ENCODE data around the gene SCN4B.

The SCN4B gene

DNA sequence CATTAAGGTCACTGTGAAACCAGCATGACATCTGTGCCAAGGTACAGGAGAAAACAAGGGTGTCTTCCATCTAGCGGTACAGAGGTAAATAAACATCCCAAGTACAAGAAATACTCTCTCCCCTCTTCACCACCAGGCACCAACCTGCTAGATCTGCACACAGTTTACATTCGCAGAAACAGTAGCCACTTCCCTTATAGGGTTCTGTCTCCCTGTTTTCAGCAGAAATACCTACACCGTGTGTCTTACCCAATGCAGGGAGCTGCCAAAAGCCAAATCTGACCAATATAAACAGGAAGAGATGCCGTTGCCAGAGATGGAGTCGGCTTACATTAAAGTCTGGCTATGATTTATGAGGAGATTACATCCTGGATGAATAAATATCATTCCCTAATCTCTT lies 1.2 kb downstream of the SCN4B start:
- Histone ChIP-seq H3K27me3 (ENCODE audit: insufficient read depth, low read length) (peaks cover 99% of the 10 kb centered on the region), H3K4me1 (ENCODE audit: control insufficient read depth, insufficient read depth, low read length, unreplicated experiment) (no peaks in the 10 kb centered on the region), H3K27ac (ENCODE audit: low read depth, low read length) (no peak overlapping the region), H3K36me3 (ENCODE audit: insufficient read depth, low read length) (no peaks in the 10 kb centered on the region), H3K4me3 (ENCODE audit: low read depth, low read length) (no peak overlapping the region), H2AFZ (ENCODE audit: low read length, unreplicated experiment) (no peak overlapping the region), H3K79me2 (ENCODE audit: control insufficient read depth, insufficient read depth, low read length, unreplicated experiment) (no peaks in the 10 kb centered on the region)

- no peak overlapping the region for H2AFZ ChIP-seq (ENCODE audit: low read length, unreplicated experiment)
- no peak overlapping the region for H3K4me3 ChIP-seq (ENCODE audit: low read depth, low read length)
- no peaks in the 10 kb centered on the region for H3K36me3 ChIP-seq (ENCODE audit: insufficient read depth, low read length)
- H3K4me1 ChIP-seq (ENCODE audit: control insufficient read depth, insufficient read depth, low read length, unreplicated experiment), result no peaks in the 10 kb centered on the region
- no peaks in the 10 kb centered on the region for H3K79me2 ChIP-seq (ENCODE audit: control insufficient read depth, insufficient read depth, low read length, unreplicated experiment)
- H3K27me3 ChIP-seq (ENCODE audit: insufficient read depth, low read length), result peaks cover 97% of the 10 kb centered on the region
- no peak overlapping the region for H3K27ac ChIP-seq (ENCODE audit: low read depth, low read length)
These were observed 3.1 kb downstream of the SCN4B start for GRCh38 chr11:118149493-118149892.

DNA sequence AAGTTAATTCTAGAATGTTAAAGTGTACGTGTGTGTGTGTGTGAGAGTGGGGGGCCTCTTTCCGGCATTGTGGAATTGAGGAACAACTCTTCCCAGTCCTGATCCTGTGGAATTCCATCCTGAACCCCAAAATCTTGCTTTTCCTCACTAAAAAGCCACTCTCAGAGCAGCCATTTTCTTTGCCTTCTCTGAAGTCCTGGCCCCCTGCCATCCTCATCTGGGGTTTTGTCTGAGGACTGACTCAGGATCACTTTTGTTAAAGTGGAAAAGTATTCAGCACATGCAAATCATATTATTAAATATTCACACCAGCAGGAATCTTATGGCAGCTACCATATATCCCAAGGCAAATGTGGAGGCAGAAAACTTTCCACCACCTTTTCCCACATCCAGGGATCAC lies 3.8 kb downstream of the SCN4B start:
- Histone ChIP-seq H3K36me3 (ENCODE audit: insufficient read depth, low read length) (no peaks in the 10 kb centered on the region), H3K27me3 (ENCODE audit: insufficient read depth, low read length) (peaks cover 97% of the 10 kb centered on the region), H3K4me3 (ENCODE audit: low read depth, low read length) (no peak overlapping the region), H3K4me1 (ENCODE audit: control insufficient read depth, insufficient read depth, low read length, unreplicated experiment) (no peaks in the 10 kb centered on the region), H3K79me2 (ENCODE audit: control insufficient read depth, insufficient read depth, low read length, unreplicated experiment) (no peaks in the 10 kb centered on the region), H3K27ac (ENCODE audit: low read depth, low read length) (no peak overlapping the region), H2AFZ (ENCODE audit: low read length, unreplicated experiment) (no peak overlapping the region)

GRCh38 chr11:118148240-118148639 lies 4.4 kb downstream of the SCN4B start:
- no peaks in the 10 kb centered on the region for H3K79me2 ChIP-seq (ENCODE audit: control insufficient read depth, insufficient read depth, low read length, unreplicated experiment)
- no peaks in the 10 kb centered on the region for H3K4me1 ChIP-seq (ENCODE audit: control insufficient read depth, insufficient read depth, low read length, unreplicated experiment)
- H3K27me3 ChIP-seq (ENCODE audit: insufficient read depth, low read length), result peaks cover 98% of the 10 kb centered on the region
- H3K4me3 ChIP-seq (ENCODE audit: low read depth, low read length), result no peak overlapping the region
- H2AFZ ChIP-seq (ENCODE audit: low read length, unreplicated experiment), result no peak overlapping the region
- no peak overlapping the region for H3K27ac ChIP-seq (ENCODE audit: low read depth, low read length)
- no peaks in the 10 kb centered on the region for H3K36me3 ChIP-seq (ENCODE audit: insufficient read depth, low read length)

DNA sequence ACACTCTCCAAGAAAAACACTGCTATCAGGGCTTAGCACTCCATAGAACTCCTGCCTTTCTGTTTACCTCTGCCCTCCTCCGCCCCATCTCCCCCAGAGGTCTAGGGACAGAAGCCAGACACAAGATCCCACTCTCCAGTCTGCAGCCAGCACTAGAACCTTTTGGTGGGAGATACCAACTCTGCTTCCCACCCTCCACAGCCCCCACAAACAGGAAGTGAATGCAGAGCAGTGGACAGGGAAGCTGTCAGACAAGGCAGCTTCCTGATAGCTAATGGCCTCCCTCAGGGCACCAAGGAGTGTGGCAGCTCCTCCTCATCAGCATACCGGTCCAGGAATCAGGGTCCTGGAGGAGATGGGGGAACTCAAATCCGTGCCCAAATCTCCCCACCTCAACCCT lies 5.1 kb downstream of the SCN4B start:
- H3K79me2 ChIP-seq (ENCODE audit: control insufficient read depth, insufficient read depth, low read length, unreplicated experiment), result no peaks in the 10 kb centered on the region
- H3K27me3 ChIP-seq (ENCODE audit: insufficient read depth, low read length), result peaks cover 98% of the 10 kb centered on the region
- no peak overlapping the region for H3K4me3 ChIP-seq (ENCODE audit: low read depth, low read length)
- H3K4me1 ChIP-seq (ENCODE audit: control insufficient read depth, insufficient read depth, low read length, unreplicated experiment), result no peaks in the 10 kb centered on the region
- no peak overlapping the region for H3K27ac ChIP-seq (ENCODE audit: low read depth, low read length)
- no peak overlapping the region for H2AFZ ChIP-seq (ENCODE audit: low read length, unreplicated experiment)
- H3K36me3 ChIP-seq (ENCODE audit: insufficient read depth, low read length), result no peaks in the 10 kb centered on the region

- Histone ChIP-seq H3K4me1 (ENCODE audit: control insufficient read depth, insufficient read depth, low read length, unreplicated experiment) (no peaks in the 10 kb centered on the region), H3K27ac (ENCODE audit: low read depth, low read length) (no peak overlapping the region), H3K36me3 (ENCODE audit: insufficient read depth, low read length) (no peaks in the 10 kb centered on the region), H2AFZ (ENCODE audit: low read length, unreplicated experiment) (no peak overlapping the region), H3K4me3 (ENCODE audit: low read depth, low read length) (no peak overlapping the region), H3K27me3 (ENCODE audit: insufficient read depth, low read length) (peaks cover 98% of the 10 kb centered on the region), H3K79me2 (ENCODE audit: control insufficient read depth, insufficient read depth, low read length, unreplicated experiment) (no peaks in the 10 kb centered on the region)
These were observed 6.1 kb downstream of the SCN4B start for GRCh38 chr11:118146554-118146953.

DNA sequence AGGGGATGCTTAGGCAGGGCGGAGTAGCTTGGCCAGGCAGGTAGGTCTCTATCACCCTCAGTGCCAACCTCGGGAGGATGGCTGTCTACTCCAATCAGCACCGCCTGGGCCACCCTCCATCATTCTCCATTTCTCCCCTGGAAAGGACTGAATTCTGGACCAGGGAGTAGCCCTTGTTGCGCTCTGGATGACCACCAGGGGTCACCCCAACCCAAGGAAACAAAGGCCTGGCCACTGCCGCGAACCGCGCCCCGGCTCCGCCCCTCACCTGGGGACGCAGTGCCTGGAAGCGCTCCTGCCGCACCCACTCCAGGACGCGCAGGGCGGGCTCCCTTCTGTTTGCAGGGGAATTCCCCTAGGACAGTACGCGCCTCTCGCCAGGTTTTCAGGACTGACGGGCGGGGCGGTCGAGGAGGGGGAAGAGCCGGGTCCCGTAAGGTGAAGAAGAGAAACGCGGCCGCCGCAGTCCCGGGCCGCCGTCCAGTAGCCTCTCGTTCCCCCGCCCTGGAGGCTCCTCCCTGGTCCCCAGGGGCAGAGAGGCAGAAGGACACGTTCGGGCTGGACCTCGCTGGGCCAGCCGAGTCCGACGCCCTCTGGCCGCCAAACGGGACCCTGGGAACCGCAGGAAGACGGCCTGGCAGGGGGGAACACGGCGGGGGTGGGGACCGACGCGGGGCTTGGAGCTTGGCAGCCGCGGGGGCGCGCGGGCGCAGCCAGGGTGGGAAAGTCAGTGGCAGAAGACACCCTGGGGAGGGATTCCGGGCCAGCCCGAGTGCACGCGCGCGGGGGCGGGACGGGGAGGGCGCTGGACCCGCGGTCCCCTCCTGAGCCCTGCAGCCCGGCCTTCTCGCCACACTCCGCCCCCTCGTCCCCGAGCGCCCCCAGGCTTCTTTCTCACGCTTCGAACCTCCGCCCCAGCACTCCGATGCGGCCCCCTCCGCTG lies 7.1 kb downstream of the SCN4B start:
- Histone ChIP-seq H3K79me2 (ENCODE audit: control insufficient read depth, insufficient read depth, low read length, unreplicated experiment) (no peaks in the 10 kb centered on the region), H2AFZ (ENCODE audit: low read length, unreplicated experiment) (peak overlapping the region; percentile 39), H3K36me3 (ENCODE audit: insufficient read depth, low read length) (no peaks in the 10 kb centered on the region), H3K4me1 (ENCODE audit: control insufficient read depth, insufficient read depth, low read length, unreplicated experiment) (no peaks in the 10 kb centered on the region), H3K4me3 (ENCODE audit: low read depth, low read length) (peak overlapping the region; percentile 78), H3K27me3 (ENCODE audit: insufficient read depth, low read length) (peaks cover 98% of the 10 kb centered on the region), H3K27ac (ENCODE audit: low read depth, low read length) (no peak overlapping the region)

DNA sequence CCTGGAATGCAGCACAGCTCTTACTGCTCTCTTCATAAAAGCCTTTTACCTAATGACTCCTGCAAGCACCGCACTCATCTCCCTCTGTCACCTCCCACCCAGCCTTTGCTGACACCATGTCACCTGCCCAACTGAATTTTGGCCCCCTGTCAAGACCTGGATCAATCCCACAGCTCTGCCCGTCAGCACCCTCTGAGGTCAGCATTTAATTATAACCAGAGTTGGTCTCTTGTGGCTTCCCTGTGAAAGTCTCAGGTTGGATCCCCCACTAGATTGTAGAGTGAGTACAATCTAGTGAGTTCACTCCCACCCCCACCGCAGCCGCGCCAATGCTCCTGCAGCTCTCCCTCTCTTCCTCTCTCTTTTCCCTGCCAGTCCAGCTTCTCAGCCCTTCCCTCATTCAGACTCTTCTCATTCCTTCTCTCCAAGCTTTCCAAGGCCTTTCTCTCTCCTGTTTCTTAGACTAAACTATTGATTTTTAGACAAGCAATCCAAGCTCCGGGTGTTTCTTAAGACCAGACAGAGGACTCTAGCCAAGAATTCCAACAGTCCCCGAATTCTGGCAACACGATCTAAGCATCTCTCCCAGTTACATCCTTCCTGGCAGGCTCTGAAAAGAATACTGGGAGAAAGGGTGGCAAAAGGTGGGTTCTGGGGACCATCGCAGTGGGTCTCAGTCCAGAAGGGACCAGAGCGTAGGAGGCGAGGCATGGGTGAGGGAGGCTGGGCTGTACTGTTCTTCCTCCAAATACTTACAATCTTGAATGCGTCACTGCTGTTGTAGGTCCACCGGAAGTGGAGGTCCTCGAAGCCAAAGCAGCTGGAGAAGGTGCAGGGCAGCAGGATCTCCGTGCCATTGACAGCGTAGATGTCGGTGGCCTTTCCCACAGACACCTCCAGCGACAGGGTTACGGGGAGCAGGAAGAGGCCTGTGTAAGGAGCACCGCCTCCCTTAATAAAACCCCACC lies 8.0 kb downstream of the SCN4B start:
- Histone ChIP-seq H3K79me2 (ENCODE audit: control insufficient read depth, insufficient read depth, low read length, unreplicated experiment) (no peaks in the 10 kb centered on the region), H3K27me3 (ENCODE audit: insufficient read depth, low read length) (peaks cover 98% of the 10 kb centered on the region), H3K27ac (ENCODE audit: low read depth, low read length) (no peak overlapping the region), H3K4me3 (ENCODE audit: low read depth, low read length) (no peak overlapping the region), H3K4me1 (ENCODE audit: control insufficient read depth, insufficient read depth, low read length, unreplicated experiment) (no peaks in the 10 kb centered on the region), H2AFZ (ENCODE audit: low read length, unreplicated experiment) (no peak overlapping the region), H3K36me3 (ENCODE audit: insufficient read depth, low read length) (no peaks in the 10 kb centered on the region)

DNA sequence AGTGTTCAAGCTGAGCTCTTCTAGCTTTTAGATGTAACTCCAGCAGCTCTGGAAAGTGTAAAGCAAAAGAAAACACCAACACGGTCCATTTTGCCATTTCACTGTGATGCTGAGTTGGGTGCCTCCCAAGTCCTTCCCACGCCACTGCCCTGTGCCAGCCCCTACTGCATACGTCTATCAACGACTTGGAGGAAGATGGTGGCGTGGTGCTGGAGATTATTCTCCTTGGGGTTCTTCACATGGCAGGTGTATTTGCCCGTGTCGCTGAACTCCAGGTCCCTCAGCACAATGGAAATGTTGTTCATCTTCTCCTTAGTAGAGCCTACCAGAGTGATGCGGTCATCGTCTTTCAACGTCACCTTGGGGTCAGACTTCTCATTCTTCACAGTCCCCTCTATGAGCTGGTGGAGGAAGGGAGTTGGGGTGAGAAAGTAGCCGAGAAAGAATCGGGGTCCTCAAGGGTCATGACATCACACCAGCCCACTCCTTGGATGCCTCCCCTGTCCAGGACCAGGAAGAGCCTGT lies 8.9 kb downstream of the SCN4B start:
- Histone ChIP-seq H2AFZ (ENCODE audit: low read length, unreplicated experiment) (no peak overlapping the region), H3K36me3 (ENCODE audit: insufficient read depth, low read length) (no peaks in the 10 kb centered on the region), H3K79me2 (ENCODE audit: control insufficient read depth, insufficient read depth, low read length, unreplicated experiment) (no peaks in the 10 kb centered on the region), H3K27ac (ENCODE audit: low read depth, low read length) (no peak overlapping the region), H3K4me3 (ENCODE audit: low read depth, low read length) (no peak overlapping the region), H3K4me1 (ENCODE audit: control insufficient read depth, insufficient read depth, low read length, unreplicated experiment) (no peaks in the 10 kb centered on the region), H3K27me3 (ENCODE audit: insufficient read depth, low read length) (peaks cover 93% of the 10 kb centered on the region)

DNA sequence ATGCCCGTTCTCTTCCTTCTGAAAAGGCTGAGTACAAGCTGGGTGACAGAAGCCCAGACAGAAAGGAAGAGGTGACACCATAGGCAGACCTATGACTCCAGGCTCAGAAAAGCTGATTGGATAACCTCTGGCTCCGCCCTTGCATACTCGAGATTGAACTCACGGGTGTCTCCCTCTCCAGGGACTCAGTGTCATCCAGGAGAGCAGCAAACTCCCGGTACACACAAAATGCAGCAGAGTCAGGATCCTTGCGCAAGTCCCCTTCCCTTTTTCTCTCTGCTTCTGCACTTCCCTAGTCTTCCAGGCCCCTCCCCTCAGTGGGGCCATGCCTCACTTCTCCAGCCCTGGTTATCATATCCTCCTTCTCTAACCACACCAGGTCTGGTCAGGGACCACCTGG lies 9.8 kb downstream of the SCN4B start:
- Histone ChIP-seq H3K27ac (ENCODE audit: low read depth, low read length) (no peak overlapping the region), H3K4me1 (ENCODE audit: control insufficient read depth, insufficient read depth, low read length, unreplicated experiment) (no peaks in the 10 kb centered on the region), H3K27me3 (ENCODE audit: insufficient read depth, low read length) (peaks cover 91% of the 10 kb centered on the region), H3K36me3 (ENCODE audit: insufficient read depth, low read length) (no peaks in the 10 kb centered on the region), H3K4me3 (ENCODE audit: low read depth, low read length) (no peak overlapping the region), H3K79me2 (ENCODE audit: control insufficient read depth, insufficient read depth, low read length, unreplicated experiment) (no peaks in the 10 kb centered on the region), H2AFZ (ENCODE audit: low read length, unreplicated experiment) (no peak overlapping the region)

All from ACC112 (cell line).